Myocyte (in vitro differentiated cells): ENCODE results near the gene TADA2B. TPM values are rescaled to one million over a fixed set of nuclear protein-coding genes. Genes with fewer than 3 reads are reported as not detected.
A peak's percentile ranks its signal among the peaks of the same experiment; 100 is the strongest.

Source experiments
- DNase-seq: peaks from one replicate; pipeline ENCODE4 v3.0.0-alpha.2; 2012; ENCODE audit warnings: low read depth
- total RNA-seq: library from RNA; depleted of rRNA; stranded (reverse); fragments of >200 nt; gene quantifications from 2 replicates; pipeline ENCODE4 v1.2.3, GENCODE V29; 2014

Gene TADA2B
- total RNA-seq, 1 donor from 2014 or later = 20.6 TPM

DNA sequence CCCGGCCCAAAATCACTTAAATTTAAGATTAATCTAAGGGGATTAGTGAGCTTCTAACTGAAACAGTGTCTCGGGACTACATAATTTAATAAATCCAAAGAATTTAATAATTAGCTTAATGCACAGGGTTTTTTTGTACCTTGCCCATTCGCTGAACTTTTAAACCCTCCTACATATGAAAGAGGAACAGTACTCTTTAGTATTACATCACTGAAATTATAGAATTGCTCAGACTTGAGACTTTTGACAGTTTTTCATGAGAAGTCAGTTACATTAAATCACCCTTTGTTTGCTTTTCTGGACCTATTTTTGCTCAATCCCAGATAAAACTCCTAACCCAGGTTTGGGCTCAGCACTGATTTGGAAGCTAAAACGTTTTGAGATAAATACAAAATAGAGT is 2.4 kb upstream of the TADA2B start:
- no peak for DNase-seq

DNA sequence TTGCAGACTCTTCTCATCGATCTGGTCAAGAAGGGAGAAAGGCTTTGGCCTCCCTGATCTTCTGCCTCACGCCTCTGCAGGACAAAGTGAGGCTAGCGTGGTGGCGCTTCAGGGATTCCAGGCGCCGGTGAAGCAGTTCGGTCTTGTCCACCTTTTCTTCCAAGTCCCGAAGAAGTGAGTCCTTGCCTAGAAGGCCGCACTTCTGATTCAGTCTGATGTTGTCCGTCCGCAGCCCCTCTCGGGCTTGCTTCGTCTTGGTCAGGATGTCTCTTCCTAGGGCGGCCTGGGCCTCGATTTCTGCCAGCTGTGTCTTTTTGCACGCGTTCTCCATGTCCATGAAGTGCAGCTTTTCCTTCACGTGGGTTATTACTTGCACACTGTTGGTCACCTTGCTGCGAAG is 1.9 kb upstream of the TADA2B start:
- no peak for DNase-seq

- DNase-seq = no peak
Observed at GRCh38 chr4:7041801-7042502, 1.2 kb upstream of the TADA2B start.

GRCh38 chr4:7042503-7043283 is 479 bp upstream of the TADA2B start:
- DNase-seq = peak; percentile 98

DNA sequence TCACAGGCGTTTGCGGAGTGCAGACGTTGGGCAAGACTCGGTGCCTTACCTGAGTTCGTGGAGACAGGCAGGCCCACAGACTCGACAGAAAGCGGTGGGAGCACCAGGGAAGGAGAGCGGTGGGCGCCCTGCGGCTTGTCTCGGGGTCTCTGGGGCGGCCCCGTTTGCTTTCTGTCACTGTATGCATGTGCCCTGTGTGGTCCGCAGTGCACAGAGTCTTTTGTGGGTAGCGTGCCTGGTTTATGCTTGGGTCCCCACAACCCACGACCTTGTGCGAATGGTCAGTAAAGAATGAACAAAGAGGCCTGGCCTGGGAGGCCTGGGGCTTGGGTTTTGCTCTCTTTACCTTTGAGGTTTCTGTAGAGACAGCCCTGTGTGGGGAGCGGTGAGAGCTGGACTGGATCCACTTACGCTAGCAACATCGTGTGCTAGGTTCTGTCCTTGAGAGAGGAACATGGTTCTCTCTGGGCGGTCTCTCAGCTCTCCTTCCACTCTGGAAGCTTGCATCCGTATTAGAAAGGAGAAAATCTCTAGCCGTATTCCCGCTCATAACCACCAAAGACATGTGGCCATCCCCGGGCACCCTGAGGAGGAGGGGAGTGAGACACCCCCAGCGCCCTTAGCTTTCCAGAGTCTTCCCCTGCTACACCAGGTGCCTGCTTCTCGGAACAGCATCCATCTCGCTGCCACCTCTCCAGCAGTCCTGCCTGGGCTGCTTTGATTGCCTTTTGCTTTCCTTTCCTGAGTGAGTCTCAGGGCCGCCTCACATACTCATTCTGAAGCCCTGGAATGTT is 1.2 kb downstream of the TADA2B start:
- no peak for DNase-seq

- DNase-seq = no peak
Observed at GRCh38 chr4:7045553-7045952, 2.4 kb downstream of the TADA2B start.

GRCh38 chr4:7045961-7046921 is 3.1 kb downstream of the TADA2B start:
- DNase-seq = peak; percentile 78

DNA sequence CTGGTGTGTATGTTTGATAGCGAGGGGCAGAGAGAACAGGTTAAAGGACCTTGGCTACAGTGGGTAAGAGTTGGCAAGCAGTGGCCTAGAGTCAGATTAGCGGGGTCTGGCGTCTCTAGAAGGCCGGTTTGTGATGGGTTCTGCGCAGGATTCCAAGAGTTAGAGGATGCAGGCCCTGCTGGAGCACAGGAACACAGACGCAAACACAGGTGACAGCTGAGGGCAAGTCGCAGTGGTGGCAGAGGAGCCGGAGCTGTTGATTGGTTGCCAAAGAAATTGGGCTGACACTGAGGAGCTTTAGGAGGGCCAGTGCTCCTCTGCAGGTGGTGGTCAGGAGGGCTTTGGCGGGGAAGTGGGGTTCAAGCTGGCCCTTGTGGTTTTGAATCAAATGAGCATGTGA is 3.8 kb downstream of the TADA2B start:
- no peak for DNase-seq

DNA sequence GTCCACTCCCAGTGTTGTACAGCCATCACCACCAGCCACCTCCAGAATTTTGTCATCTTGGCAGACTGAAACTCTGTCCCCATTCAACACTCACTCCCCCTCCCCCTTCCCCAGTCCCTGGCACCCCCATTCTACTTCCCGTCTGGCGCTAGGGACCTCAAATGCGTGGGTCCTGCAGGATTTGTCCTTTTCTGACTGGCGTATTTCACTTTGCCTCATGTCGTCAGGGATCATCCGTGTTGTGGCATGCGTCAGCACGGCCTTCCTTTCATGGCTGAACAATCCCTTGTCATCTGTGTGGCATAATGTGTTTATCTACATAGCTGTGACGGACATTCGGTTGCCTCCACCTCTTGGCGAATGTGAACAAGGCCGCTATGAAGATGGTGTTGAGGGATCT is 5.5 kb downstream of the TADA2B start:
- no peak for DNase-seq

DNA sequence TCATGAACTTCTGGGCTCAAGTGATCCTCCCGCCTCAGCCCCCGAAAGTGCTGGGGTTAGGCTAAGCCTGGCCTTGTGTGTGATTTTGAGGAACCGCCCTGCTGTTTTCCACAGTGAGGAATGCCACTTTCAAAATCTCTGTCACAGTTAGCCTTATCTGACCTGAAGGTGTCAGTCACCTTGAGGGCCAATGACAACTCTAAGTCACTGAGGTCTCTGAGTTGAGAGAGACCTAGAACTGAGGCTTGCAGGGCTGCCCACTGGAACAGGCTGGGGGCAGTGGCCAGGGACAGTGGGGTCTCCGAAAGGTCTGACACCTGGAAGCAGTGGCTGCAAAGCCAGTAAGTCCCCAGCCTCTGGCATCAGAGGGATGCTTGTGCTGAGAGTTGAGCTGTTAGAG is 6.1 kb downstream of the TADA2B start:
- DNase-seq = no peak

DNA sequence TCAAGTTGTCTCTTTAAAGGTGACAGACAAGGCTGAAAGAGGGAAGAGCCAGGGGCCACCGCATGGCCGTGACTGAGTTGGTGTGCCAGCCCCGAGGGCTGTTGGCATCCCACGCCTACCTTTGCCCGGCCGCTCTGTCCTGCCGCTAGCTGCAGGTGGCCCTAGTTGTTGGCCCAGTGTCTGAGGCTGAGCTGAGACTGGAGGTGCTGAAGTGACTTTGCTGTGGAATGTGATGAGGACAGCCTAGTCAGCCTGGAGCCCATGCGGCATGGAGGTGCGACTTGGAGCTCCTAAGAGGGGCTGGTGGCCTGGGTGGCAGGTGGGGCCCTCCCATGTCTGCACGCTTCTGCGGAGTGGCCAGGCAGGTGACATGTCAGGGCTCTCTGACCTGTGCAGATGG is 6.6 kb downstream of the TADA2B start:
- DNase-seq = no peak

GRCh38 chr4:7050481-7051143 is 7.4 kb downstream of the TADA2B start:
- DNase-seq = no peak

- no peak for DNase-seq
Observed at GRCh38 chr4:7051144-7051495, 7.9 kb downstream of the TADA2B start.

DNA sequence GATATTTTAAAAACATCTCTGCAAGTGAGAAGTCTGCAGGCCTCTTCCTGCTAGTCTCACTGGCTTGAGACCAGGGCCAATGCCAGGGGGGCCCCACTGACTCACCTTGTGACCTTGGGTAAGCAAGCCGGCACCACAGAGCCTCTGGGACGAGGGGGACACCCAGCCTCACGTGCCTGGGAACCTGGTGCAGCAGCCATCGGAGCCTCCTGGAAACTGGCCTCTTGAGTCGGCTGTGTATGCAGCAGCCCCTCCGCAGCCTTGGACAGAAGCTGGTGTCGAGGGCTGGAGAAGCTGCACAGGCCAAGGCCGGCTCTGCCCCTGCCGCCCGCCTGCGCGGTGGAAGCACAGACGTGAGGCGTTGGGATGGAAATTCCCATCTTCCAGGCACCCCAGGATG is 8.7 kb downstream of the TADA2B start:
- no peak for DNase-seq

DNA sequence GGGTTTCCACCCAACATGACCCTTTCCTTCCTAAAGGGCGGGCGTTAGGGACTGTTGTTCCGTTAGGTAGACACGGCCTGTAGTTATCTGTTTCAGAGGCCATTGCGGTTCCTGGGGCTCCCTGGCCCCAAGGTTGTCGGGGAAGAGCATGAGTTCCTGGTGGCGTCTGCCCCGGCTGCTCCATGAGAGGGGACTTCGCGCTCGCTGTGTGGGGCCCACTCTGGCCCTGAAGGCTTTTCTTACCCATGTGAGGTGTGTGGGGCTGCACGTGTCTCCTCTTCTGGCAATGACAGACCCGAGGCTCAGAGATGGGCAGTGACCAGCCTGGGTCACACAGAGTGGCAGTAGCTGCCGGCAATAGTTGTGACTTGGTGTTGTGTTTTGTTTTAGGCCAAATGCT is 9.1 kb downstream of the TADA2B start:
- DNase-seq = no peak

DNA sequence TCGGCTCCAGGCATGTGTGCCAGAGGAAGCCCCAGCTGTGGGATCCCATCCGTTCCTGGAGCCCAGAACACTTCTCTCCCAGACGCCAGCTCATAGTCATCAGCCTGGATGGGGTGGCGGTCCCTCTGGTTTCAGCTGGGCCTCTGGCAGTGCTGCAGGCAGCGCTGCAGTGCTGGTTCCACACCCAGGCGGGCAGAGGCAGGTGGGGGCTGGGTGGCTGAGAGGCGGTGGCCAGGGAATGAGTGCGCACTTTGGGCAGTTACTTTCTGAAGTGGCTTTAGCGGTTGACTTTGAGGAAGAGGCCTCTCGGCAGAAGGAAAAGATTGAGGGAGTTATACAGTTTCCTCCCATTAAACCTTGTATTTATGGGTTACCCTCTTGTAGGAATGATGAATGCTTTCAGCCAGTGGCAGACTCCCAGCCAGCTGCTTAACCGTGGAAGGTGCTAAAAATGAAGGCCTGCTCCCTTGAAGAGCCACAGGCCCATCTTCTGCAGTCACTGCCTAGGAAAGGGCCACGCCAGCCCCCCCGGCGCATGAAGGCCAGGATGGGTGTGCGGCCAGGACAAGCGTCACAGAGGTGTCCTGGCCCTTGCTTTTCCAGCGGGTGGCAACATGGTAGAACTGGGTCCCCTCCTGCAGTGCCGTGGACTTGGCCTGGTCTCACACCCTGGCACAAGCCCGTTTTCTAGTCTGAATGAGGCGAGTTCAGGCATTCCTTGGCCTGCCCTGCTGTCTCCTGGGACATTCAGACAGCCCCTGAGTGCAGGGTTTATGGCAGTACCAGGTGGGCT is 9.9 kb downstream of the TADA2B start:
- no peak for DNase-seq

DNA sequence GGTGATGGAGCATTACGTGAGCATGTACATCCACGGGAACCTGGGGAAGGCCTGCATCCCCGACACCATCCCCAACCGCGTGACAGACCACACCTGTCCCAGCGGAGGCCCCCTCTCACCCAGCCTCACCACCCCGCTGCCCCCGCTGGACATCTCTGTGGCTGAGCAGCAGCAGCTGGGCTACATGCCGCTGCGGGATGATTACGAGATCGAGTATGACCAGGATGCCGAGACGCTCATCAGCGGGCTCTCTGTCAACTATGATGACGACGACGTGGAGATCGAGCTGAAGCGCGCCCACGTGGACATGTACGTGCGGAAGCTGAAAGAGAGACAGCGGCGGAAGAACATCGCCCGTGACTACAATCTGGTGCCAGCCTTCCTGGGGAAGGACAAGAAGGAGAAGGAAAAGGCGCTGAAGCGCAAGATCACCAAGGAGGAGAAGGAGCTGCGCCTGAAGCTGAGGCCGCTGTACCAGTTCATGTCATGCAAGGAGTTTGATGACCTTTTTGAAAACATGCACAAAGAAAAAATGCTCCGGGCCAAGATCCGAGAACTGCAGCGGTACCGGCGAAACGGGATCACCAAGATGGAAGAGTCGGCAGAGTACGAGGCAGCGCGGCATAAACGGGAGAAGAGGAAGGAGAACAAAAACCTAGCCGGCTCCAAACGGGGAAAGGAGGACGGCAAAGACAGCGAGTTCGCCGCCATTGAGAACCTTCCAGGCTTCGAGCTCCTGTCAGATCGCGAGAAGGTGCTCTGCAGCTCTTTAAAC is 11.1 kb downstream of the TADA2B start:
- DNase-seq = no peak

GRCh38 chr4:7055111-7055989 is 12.2 kb downstream of the TADA2B start:
- DNase-seq = no peak
